ENCODE results near the gene FBLN2. TPM values are rescaled to one million over a fixed set of nuclear protein-coding genes. Genes with fewer than 3 reads are reported as not detected.

Gene FBLN2
- total and polyA plus RNA-seq, 2 of the 13 experiments (the other 11 are each of a cell fraction or from before 2014, with no cell fraction given): not detected

DNA sequence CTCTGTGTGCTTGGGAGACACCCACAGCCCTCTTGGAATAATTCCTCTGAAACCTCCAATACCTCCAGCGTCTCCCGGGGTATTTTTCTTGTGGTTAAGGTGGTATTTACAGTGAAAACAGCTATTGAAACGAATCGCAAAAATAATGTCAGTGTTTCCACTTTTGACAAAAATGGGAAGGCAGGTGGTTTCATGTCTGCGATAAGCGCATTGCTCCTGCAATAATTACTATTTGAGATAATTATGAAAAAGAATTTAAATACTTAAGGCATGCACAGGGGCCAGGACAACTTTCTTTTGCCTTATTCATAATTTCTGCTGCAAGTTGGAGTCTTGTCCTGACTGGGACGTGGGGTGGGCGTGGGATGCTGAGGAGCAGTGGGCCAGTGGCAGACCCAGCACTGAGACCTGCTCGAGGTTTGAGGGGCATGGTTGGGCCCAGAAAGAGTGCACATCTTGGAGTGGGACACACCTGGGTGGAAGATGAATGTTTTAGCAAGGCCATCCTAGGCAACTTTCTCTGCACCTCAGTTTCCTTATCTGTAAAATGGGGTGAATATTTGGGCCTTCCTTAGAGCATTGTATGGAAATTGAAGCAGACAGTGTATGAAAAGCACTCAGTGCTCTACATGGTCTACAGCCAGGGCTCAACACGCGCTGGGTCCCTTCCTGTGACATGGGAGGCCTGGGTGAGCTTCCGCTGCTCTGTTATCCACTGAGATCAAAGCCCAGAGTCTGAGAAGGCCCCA, 110.5 kb downstream of the FBLN2 start:
- Histone ChIP-seq H3K27me3 (ENCODE audit: control insufficient read depth in 1 of 2, insufficient read depth in 2 of 2, low read length in 2 of 2) (peaks cover 6 to 48% of the 10 kb centered on the region in 2 experiments; a peak in 3 of 5 replicates), H4K20me1 (ENCODE audit: insufficient read depth, low read length) (no peaks in the 10 kb centered on the region), H3K36me3 (replicated peaks in 1 of 2; ENCODE audit: control insufficient read depth in 1 of 2, insufficient read depth in 2 of 2, low read length in 2 of 2) (no peaks in the 10 kb centered on the region), H3K9ac (ENCODE audit: insufficient read depth, low read depth, low read length) (no peak overlapping the region), H3K4me1 (ENCODE audit: insufficient read depth, low read length) (no peaks in the 10 kb centered on the region), H3K4me3 (replicated peaks in 1 of 3; ENCODE audit: insufficient read depth in 1 of 3, low read depth in 2 of 3, low read length in 3 of 3) (no peak overlapping the region), H3K27ac (ENCODE audit: extremely low read length, insufficient read depth, low read length) (no peak overlapping the region), H3K4me2 (ENCODE audit: low read depth, low read length) (no peak overlapping the region), H2AFZ (ENCODE audit: low read length) (no peak overlapping the region), H3K9me3 (ENCODE audit: low read length) (no peaks in the 10 kb centered on the region), H3K79me2 (ENCODE audit: insufficient read depth, low read length) (no peaks in the 10 kb centered on the region)
- TF ChIP-seq SMC3 (IDR thresholded peaks at IDR 0.05; ENCODE audit: low read length): no peak
- no peak for TF ChIP-seq ZFP36L2 (CRISPR knock-in tag; IDR thresholded peaks at IDR 0.05)
- TF ChIP-seq GABPA (IDR thresholded peaks at IDR 0.05; ENCODE audit: low read depth, low read length): no peak; the same call in 1 of the 2 replicates
- TF ChIP-seq GABPA (CRISPR knock-in tag; IDR thresholded peaks at IDR 0.05; ENCODE audit: low read depth): peak; percentile 19; the same call in 1 of the 2 replicates
- CTCF ChIA-PET (ENCODE audit: low intra/inter-chr PET ratio, low total read pairs): no interaction called here
- no peak for DNase-seq (ENCODE audit: low spot score)
- FAIRE-seq: no peak
- POLR2A ChIA-PET: no interaction called here
- BruUV-seq (replicated peaks): no TSS peak
- ATAC-seq: no peak
- WGBS (ENCODE audit: low lambda C conversion rate): 20% methylated on average over 10 of the region's 12 CpGs
- intact Hi-C loops (cut with micrococcal nuclease; ENCODE audit: unreplicated experiment) (no loop called here), in situ Hi-C loops (cut with HindIII; ENCODE audit: extremely low pct_ligation_motif_present, low pct_unique_long_range_greater_than_20kb) (loop anchor here (5.0 kb wide), 1 partner anchor 223 kb away; the partner anchor contains the start of gene WNT7A)

DNA sequence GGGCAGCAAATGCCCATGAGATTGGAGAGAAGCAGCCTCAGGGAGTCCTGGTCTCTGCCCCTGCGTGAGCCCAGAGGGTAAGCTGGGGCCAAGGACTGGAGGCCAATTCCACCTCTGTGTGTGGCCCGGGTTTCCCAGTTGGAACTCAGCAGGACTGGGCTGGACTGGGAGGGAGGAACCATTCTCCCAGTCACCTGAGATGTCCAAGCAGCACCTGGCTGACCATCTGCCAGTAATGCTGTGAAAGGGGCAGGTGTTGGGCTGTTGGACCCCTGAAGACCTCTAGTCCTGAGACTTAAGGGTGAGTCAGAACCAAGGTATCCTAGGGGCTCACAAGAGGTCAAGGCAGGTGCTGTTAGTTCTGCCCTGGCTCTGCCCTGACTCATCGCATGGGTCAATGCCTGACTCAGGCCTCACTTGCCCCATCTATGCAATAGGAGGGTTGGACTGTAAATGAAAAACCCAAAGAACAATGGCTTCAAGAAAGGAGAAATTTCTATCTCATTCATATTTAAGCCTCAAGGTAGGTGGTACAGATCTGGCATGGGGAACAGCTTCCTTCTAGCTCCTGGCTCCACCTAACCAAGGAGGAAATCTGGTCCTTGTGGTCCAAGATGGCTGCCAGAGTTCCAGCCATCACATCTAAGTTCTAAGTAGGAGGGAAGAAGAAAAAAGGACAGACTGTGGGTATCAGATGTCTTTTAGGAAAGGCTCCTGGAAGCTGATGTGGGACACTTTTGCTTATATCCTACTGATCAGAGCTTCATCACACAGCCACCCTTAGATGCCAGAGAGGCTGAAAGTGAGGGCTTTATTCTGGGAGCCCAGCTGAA, 111.3 kb downstream of the FBLN2 start:
- Histone ChIP-seq H3K79me2 (ENCODE audit: insufficient read depth, low read length) (no peaks in the 10 kb centered on the region), H3K4me3 (replicated peaks in 1 of 3; ENCODE audit: insufficient read depth in 1 of 3, low read depth in 2 of 3, low read length in 3 of 3) (no peak overlapping the region), H3K27me3 (ENCODE audit: control insufficient read depth in 1 of 2, insufficient read depth in 2 of 2, low read length in 2 of 2) (peaks cover 6 to 48% of the 10 kb centered on the region in 2 experiments; a peak in 3 of 5 replicates), H3K9ac (ENCODE audit: insufficient read depth, low read depth, low read length) (no peak overlapping the region), H3K27ac (ENCODE audit: extremely low read length, insufficient read depth, low read length) (no peak overlapping the region), H3K9me3 (ENCODE audit: low read length) (no peaks in the 10 kb centered on the region), H3K4me1 (ENCODE audit: insufficient read depth, low read length) (no peaks in the 10 kb centered on the region), H4K20me1 (ENCODE audit: insufficient read depth, low read length) (no peaks in the 10 kb centered on the region), H3K36me3 (replicated peaks in 1 of 2; ENCODE audit: control insufficient read depth in 1 of 2, insufficient read depth in 2 of 2, low read length in 2 of 2) (no peaks in the 10 kb centered on the region), H2AFZ (ENCODE audit: low read length) (no peak overlapping the region), H3K4me2 (ENCODE audit: low read depth, low read length) (no peak overlapping the region)
- no peak for TF ChIP-seq ZNF180 (CRISPR knock-in tag; IDR thresholded peaks at IDR 0.05; ENCODE audit: borderline replicate concordance, low read depth)
- TF ChIP-seq ZFP90 (CRISPR knock-in tag; IDR thresholded peaks at IDR 0.05; ENCODE audit: borderline replicate concordance): no peak
- no peak for TF ChIP-seq ZNF850 (CRISPR knock-in tag; conservative IDR thresholded peaks at IDR 0.05)
- intact Hi-C loops (cut with micrococcal nuclease; ENCODE audit: unreplicated experiment) (no loop called here), in situ Hi-C loops (cut with HindIII; ENCODE audit: extremely low pct_ligation_motif_present, low pct_unique_long_range_greater_than_20kb) (no loop called here)
- BruUV-seq (replicated peaks): no TSS peak
- WGBS (ENCODE audit: low lambda C conversion rate): 33% methylated on average over 3 of the region's 3 CpGs
- CTCF ChIA-PET (ENCODE audit: low intra/inter-chr PET ratio, low total read pairs): no interaction called here
- FAIRE-seq (no peak), ATAC-seq (no peak), DNase-seq (ENCODE audit: low spot score) (no peak)
- POLR2A ChIA-PET: no interaction called here

Measured in HepG2 (cell line).